Gastroesophageal sphincter (tissue), 3 donors: Measurements from ENCODE around the gene CHP2.

Experiments
- EP300 ChIP-seq: sonication (generic); formaldehyde crosslinking; IDR thresholded peaks from one replicate; pipeline ENCODE4 v1.6.1; 2017; ENCODE audit warnings: antibody characterized with exemption, mild to moderate bottlenecking
- TF ChIP-seq, protein P1 (sequence below), 4 experiments: fragments of 200-600 bp in 2 of 4; fragments of 450-650 bp in 2 of 4; sonication (generic) in 1 of 4; IDR thresholded peaks; one replicate each; pipeline ENCODE4 v1.5.1; 2017 to 2019; ENCODE audit warnings: antibody characterized with exemption in 4 of 4, mild to moderate bottlenecking in 2 of 4, moderate library complexity in 2 of 4

DNA sequence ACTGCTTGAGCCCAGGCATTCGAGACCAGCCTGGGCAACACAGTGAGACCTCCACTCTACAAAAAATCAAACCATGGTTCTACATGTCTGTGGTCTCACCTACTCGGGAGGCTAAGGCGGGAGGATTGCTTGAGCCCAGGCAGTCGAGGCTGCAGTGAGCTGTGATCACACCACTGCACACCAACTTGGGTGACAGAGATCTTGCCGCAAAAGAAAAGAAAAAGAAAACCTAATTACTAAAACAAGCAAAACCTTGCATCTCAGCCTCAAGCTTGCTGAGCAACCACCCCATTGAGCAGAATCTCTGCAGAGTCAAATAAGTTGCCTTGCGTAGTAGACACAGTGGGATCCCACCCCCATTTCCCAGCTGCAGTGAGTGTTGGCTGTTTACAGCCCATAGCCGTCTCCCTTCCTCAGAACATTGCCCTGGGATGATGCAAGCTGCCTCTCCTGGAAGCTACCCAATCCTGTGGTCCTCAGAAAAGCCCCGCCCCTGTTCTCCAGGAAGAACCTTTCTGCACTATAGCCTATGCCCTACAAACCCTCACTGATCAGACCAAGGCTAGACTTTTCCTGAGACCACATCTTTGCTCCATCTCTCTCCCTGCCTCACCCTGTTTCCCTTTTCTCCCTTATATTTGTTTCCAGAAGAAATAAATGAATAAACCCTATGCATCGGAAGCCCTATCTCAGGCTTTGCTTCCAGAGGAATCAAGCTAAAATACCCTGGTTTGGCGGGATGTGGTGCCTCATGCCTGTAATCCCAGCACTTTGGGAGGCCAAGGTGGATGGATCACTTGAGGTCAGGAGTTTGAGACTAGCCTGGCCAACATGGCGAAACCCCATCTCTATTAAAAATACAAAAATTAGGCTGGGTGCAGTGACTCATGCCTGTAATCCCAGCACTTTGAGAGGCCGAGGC, 25.1 kb upstream of the CHP2 start:
- TF ChIP-seq, protein P1, sequence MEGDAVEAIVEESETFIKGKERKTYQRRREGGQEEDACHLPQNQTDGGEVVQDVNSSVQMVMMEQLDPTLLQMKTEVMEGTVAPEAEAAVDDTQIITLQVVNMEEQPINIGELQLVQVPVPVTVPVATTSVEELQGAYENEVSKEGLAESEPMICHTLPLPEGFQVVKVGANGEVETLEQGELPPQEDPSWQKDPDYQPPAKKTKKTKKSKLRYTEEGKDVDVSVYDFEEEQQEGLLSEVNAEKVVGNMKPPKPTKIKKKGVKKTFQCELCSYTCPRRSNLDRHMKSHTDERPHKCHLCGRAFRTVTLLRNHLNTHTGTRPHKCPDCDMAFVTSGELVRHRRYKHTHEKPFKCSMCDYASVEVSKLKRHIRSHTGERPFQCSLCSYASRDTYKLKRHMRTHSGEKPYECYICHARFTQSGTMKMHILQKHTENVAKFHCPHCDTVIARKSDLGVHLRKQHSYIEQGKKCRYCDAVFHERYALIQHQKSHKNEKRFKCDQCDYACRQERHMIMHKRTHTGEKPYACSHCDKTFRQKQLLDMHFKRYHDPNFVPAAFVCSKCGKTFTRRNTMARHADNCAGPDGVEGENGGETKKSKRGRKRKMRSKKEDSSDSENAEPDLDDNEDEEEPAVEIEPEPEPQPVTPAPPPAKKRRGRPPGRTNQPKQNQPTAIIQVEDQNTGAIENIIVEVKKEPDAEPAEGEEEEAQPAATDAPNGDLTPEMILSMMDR (IDR thresholded peaks at IDR 0.05): no peak
- no peak for TF ChIP-seq EP300
